Panc1 (cell line): Measurements from ENCODE around the gene TMEM175. TPM values are rescaled to one million over a fixed set of nuclear protein-coding genes. Genes with fewer than 3 reads are reported as not detected.

Experiments used
- ATAC-seq: fragments of 200-7000 bp; cut with Tn5 transposase; 2 replicates; pipeline ENCODE4 v1.9.1; 2020; ENCODE audit warnings: mild to moderate bottlenecking, moderate library complexity
- BruUV-seq: library from RNA; stranded (reverse); fragments of 400-500 nt; replicated peaks from 2 replicates; lab custom pipeline; 2021; lab: Mats Ljungman, UMichigan
- CTCF ChIA-PET: fragments of 300-600 bp; sonication (Branson Sonifier 250); formaldehyde crosslinking; loops from one replicate; lab custom pipeline; 2022; ENCODE audit warnings: antibody characterized with exemption; lab: Charles Lee
- POLR2A ChIA-PET: fragments of 300-600 bp; sonication (Branson Sonifier 250); formaldehyde crosslinking; loops from one replicate; lab custom pipeline; 2022; ENCODE audit warnings: antibody characterized with exemption; lab: Charles Lee
- DNase-seq: peaks from one replicate; pipeline ENCODE4 v3.0.0-alpha.2; 2010; ENCODE audit warnings: low read depth, low spot score
- H3K27ac ChIP-seq: 2 replicates; pipeline ENCODE4 v1.5.1; 2011; ENCODE audit warnings: mild to moderate bottlenecking, low read length, inconsistent platforms
- H3K27me3 ChIP-seq: fragments of 200-500 bp; sonication (Bioruptor generic); 2 replicates; pipeline ENCODE4 v1.6.0; 2014; ENCODE audit warnings: low read length, inconsistent platforms; ENCODE audit not compliant: control insufficient read depth, insufficient read depth
- H3K36me3 ChIP-seq: fragments of 200-500 bp; sonication (Bioruptor generic); 2 replicates; pipeline ENCODE4 v1.5.1; 2014; ENCODE audit warnings: inconsistent platforms, mild to moderate bottlenecking, low read length, moderate library complexity; ENCODE audit not compliant: control insufficient read depth, insufficient read depth
- H3K4me1 ChIP-seq: 2 replicates; pipeline ENCODE4 v1.5.1; 2011; ENCODE audit warnings: inconsistent platforms, mild to moderate bottlenecking, low read length, moderate library complexity; ENCODE audit not compliant: control insufficient read depth, insufficient read depth
- H3K4me3 ChIP-seq, 2 experiments: 2 replicates each; pipeline ENCODE4 v1.5.1; 2011 to 2012; ENCODE audit warnings: low read depth in 2 of 2, low read length in 2 of 2, mild to moderate bottlenecking in 2 of 2, inconsistent platforms in 1 of 2, moderate library complexity in 1 of 2
- H3K9me3 ChIP-seq: fragments of 200-500 bp; sonication (Bioruptor generic); 2 replicates; pipeline ENCODE4 v1.5.1; 2014; ENCODE audit warnings: low read depth, mild to moderate bottlenecking, inconsistent platforms, low read length, moderate library complexity; ENCODE audit not compliant: control insufficient read depth, insufficient read depth
- POLR2AphosphoS5 ChIP-seq: IDR thresholded peaks from 2 replicates; pipeline ENCODE4 v1.6.1; 2012; ENCODE audit warnings: mild to moderate bottlenecking, low read depth, low read length, moderate library complexity
- REST ChIP-seq, 2 experiments: IDR thresholded peaks; 2 replicates each; pipeline ENCODE4 v1.6.1; 2011 to 2012; ENCODE audit warnings: low read depth in 2 of 2, control low read depth in 1 of 2, low read length in 1 of 2, mild to moderate bottlenecking in 1 of 2, moderate library complexity in 1 of 2; ENCODE audit not compliant: insufficient read depth in 1 of 2
- SIN3A ChIP-seq: IDR thresholded peaks from 2 replicates; pipeline ENCODE4 v1.6.1; 2012; ENCODE audit warnings: low read depth, mild to moderate bottlenecking, low read length, moderate library complexity, borderline replicate concordance; ENCODE audit not compliant: insufficient read depth
- TCF7L2 ChIP-seq: IDR thresholded peaks from 2 replicates; pipeline ENCODE4 v1.6.1; 2011; ENCODE audit warnings: mild to moderate bottlenecking, low read depth, low read length, inconsistent platforms
- in situ Hi-C: cut with HindIII; loops from 2 replicates; pipeline ENCODE4 v1.10.0; 2016; ENCODE audit warnings: low sequenced_read_pairs, low pct_unique_long_range_greater_than_20kb
- intact Hi-C: fragments of 100-400 bp; cut with micrococcal nuclease; formaldehyde crosslinking; loops from one replicate; pipeline ENCODE4 v1.10.0; 2022; ENCODE audit not compliant: unreplicated experiment
- total RNA-seq: library from RNA; stranded (reverse); gene quantifications from one replicate; pipeline ENCODE4 v1.2.1, GENCODE V29; 2021; ENCODE audit not compliant: unreplicated experiment
- TF ChIP-seq, protein P1 (sequence below): fragments of 450-650 bp; IDR thresholded peaks from 2 replicates; pipeline ENCODE4 v1.5.1; 2017; ENCODE audit warnings: mild to moderate bottlenecking

The TMEM175 gene
- total RNA-seq, 1 experiment from 2014 or later: 21.8 TPM

- Histone ChIP-seq H3K4me1 (no peaks in the 10 kb centered on the region; the same call in 1 of the 2 replicates), H3K36me3 (no peaks in the 10 kb centered on the region), H3K27ac (no peak overlapping the region), H3K4me3 (no peak overlapping the region), H3K27me3 (no peaks in the 10 kb centered on the region), H3K9me3 (no peaks in the 10 kb centered on the region)
- CTCF ChIA-PET: no interaction called here
- ATAC-seq (no peak), DNase-seq (no peak)
- POLR2A ChIA-PET: no interaction called here
- in situ Hi-C loops: no loop called here
- intact Hi-C loops: no loop called here
- BruUV-seq: no TSS peak
- TF ChIP-seq SIN3A (no peak), REST (IDR thresholded peaks at IDR 0.05; ENCODE audit: insufficient read depth in 1 of 2, low read depth in 2 of 2, low read length in 1 of 2) (no peak), POLR2AphosphoS5 (no peak), TCF7L2 (no peak)
- TF ChIP-seq, protein P1, sequence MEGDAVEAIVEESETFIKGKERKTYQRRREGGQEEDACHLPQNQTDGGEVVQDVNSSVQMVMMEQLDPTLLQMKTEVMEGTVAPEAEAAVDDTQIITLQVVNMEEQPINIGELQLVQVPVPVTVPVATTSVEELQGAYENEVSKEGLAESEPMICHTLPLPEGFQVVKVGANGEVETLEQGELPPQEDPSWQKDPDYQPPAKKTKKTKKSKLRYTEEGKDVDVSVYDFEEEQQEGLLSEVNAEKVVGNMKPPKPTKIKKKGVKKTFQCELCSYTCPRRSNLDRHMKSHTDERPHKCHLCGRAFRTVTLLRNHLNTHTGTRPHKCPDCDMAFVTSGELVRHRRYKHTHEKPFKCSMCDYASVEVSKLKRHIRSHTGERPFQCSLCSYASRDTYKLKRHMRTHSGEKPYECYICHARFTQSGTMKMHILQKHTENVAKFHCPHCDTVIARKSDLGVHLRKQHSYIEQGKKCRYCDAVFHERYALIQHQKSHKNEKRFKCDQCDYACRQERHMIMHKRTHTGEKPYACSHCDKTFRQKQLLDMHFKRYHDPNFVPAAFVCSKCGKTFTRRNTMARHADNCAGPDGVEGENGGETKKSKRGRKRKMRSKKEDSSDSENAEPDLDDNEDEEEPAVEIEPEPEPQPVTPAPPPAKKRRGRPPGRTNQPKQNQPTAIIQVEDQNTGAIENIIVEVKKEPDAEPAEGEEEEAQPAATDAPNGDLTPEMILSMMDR: no peak
Measured at GRCh38 chr4:1001561-1002130, 69.4 kb downstream of the TMEM175 start.

GRCh38 chr4:1002131-1002630, 69.9 kb downstream of the TMEM175 start:
- no peak for ATAC-seq
- ChIA-PET CTCF (no interaction called here), POLR2A (no interaction called here)
- Histone ChIP-seq H3K4me3 (no peak overlapping the region), H3K9me3 (no peaks in the 10 kb centered on the region), H3K27me3 (no peaks in the 10 kb centered on the region), H3K36me3 (no peaks in the 10 kb centered on the region), H3K4me1 (no peaks in the 10 kb centered on the region; the same call in 1 of the 2 replicates), H3K27ac (no peak overlapping the region)
- in situ Hi-C loops (no loop called here), intact Hi-C loops (no loop called here)
- no peak for DNase-seq
- TF ChIP-seq TCF7L2: no peak
- no peak for TF ChIP-seq REST (IDR thresholded peaks at IDR 0.05; ENCODE audit: insufficient read depth in 1 of 2, low read depth in 2 of 2, low read length in 1 of 2)
- no peak for TF ChIP-seq POLR2AphosphoS5
- TF ChIP-seq, protein P1: no peak
- no peak for TF ChIP-seq SIN3A
- BruUV-seq: no TSS peak
